Measurements from ENCODE around the gene ZNF330.

Gene ZNF330

GRCh38 chr4:141240259-141240658 lies 19.6 kb downstream of the ZNF330 start:
- TF ChIP-seq POLR2AphosphoS5 (IDR thresholded peaks at IDR 0.05; ENCODE audit: low read depth) (no peak), CTCF (IDR thresholded peaks at IDR 0.05; ENCODE audit: insufficient read depth, low read length) (no peak), REST (IDR thresholded peaks at IDR 0.05; ENCODE audit: insufficient replicate concordance, low read depth) (no peak), SPI1 (IDR thresholded peaks at IDR 0.05; ENCODE audit: borderline replicate concordance, low read depth) (no peak), GABPA (IDR thresholded peaks at IDR 0.05; ENCODE audit: low read depth) (no peak)
- DNase-seq (ENCODE audit: low read depth in 1 of 2, low spot score in 1 of 2): no peak
- H3K4me3 ChIP-seq (replicated peaks; ENCODE audit: insufficient read depth, low read length): no peak overlapping the region
- H3K27me3 ChIP-seq (ENCODE audit: insufficient read depth, poor library complexity, severe bottlenecking): no peaks in the 10 kb centered on the region
- H3K27ac ChIP-seq (replicated peaks): no peak overlapping the region

- Histone ChIP-seq H3K27me3 (ENCODE audit: insufficient read depth, poor library complexity, severe bottlenecking) (no peaks in the 10 kb centered on the region), H3K27ac (replicated peaks) (no peak overlapping the region), H3K4me3 (replicated peaks; ENCODE audit: insufficient read depth, low read length) (no peak overlapping the region)
- TF ChIP-seq SPI1 (IDR thresholded peaks at IDR 0.05; ENCODE audit: borderline replicate concordance, low read depth) (no peak), POLR2AphosphoS5 (IDR thresholded peaks at IDR 0.05; ENCODE audit: low read depth) (no peak), CTCF (IDR thresholded peaks at IDR 0.05; ENCODE audit: insufficient read depth, low read length) (no peak), GABPA (IDR thresholded peaks at IDR 0.05; ENCODE audit: low read depth) (no peak), REST (IDR thresholded peaks at IDR 0.05; ENCODE audit: insufficient replicate concordance, low read depth) (no peak)
- DNase-seq (ENCODE audit: low read depth in 1 of 2, low spot score in 1 of 2): no peak
Observed at GRCh38 chr4:141240671-141241070, 20.0 kb downstream of the ZNF330 start.

GRCh38 chr4:141241986-141242385 lies 21.3 kb downstream of the ZNF330 start:
- Histone ChIP-seq H3K27ac (replicated peaks) (no peak overlapping the region), H3K4me3 (replicated peaks; ENCODE audit: insufficient read depth, low read length) (no peak overlapping the region), H3K27me3 (ENCODE audit: insufficient read depth, poor library complexity, severe bottlenecking) (no peaks in the 10 kb centered on the region)
- TF ChIP-seq REST (IDR thresholded peaks at IDR 0.05; ENCODE audit: insufficient replicate concordance, low read depth) (no peak), SPI1 (IDR thresholded peaks at IDR 0.05; ENCODE audit: borderline replicate concordance, low read depth) (no peak), GABPA (IDR thresholded peaks at IDR 0.05; ENCODE audit: low read depth) (no peak), POLR2AphosphoS5 (IDR thresholded peaks at IDR 0.05; ENCODE audit: low read depth) (no peak), CTCF (IDR thresholded peaks at IDR 0.05; ENCODE audit: insufficient read depth, low read length) (no peak)
- no peak for DNase-seq (ENCODE audit: low read depth in 1 of 2, low spot score in 1 of 2)

Data from HL-60 (cell line).